H1 (cell line): ENCODE measurements around the gene GALT. TPM values are rescaled to one million over a fixed set of nuclear protein-coding genes. Genes with fewer than 3 reads are reported as not detected.

Experiments used
- CTCF ChIA-PET: fragments of 300-600 bp; sonication (Branson Sonifier 250); formaldehyde crosslinking; loops from one replicate; lab custom pipeline; 2021; ENCODE audit not compliant: partially characterized antibody; lab: Charles Lee
- POLR2A ChIA-PET: fragments of 300-600 bp; sonication (Branson Sonifier 250); formaldehyde crosslinking; loops from one replicate; lab custom pipeline; 2021; ENCODE audit warnings: inconsistent platforms; ENCODE audit not compliant: partially characterized antibody; lab: Charles Lee
- DNase-seq, 2 experiments: peaks; one replicate each; pipeline versions ENCODE4 v3.0.0 to v3.0.0-alpha.2; 2010 to 2022; ENCODE audit warnings: low spot score in 2 of 2, low read depth in 1 of 2, mixed read lengths in 1 of 2
- FAIRE-seq: peaks from 2 replicates; lab custom pipeline; 2011; peaks lifted over from hg19 to GRCh38; lab: Jason Lieb, UNC
- H2AFZ ChIP-seq: 2 replicates; pipeline ENCODE4 v1.8.1; 2012; ENCODE audit warnings: low read length, inconsistent platforms
- H2AK5ac ChIP-seq: 2 replicates; pipeline ENCODE4 v1.6.1; 2013; ENCODE audit warnings: low read depth, low read length
- H2BK120ac ChIP-seq: replicated peaks from 2 replicates; pipeline ENCODE3; 2013; ENCODE audit warnings: low read depth, low read length, inconsistent platforms
- H2BK12ac ChIP-seq: 2 replicates; pipeline ENCODE4 v1.6.1; 2013; ENCODE audit warnings: low read depth, low read length
- H2BK15ac ChIP-seq: 2 replicates; pipeline ENCODE4 v1.6.1; 2013; ENCODE audit warnings: low read length
- H2BK20ac ChIP-seq: 2 replicates; pipeline ENCODE4 v1.6.1; 2013; ENCODE audit warnings: low read length
- H2BK5ac ChIP-seq: 2 replicates; pipeline ENCODE4 v1.6.1; 2013; ENCODE audit warnings: low read depth, low read length
- H3K14ac ChIP-seq: 2 replicates; pipeline ENCODE4 v1.6.1; 2013; ENCODE audit warnings: inconsistent platforms; ENCODE audit not compliant: insufficient read length
- H3K18ac ChIP-seq: 2 replicates; pipeline ENCODE4 v1.6.1; 2013; ENCODE audit warnings: low read length; ENCODE audit errors: extremely low read depth
- H3K23ac ChIP-seq: 2 replicates; pipeline ENCODE4 v1.6.1; 2013; ENCODE audit warnings: inconsistent platforms; ENCODE audit not compliant: insufficient read length
- H3K23me2 ChIP-seq: 2 replicates; pipeline ENCODE4 v1.6.1; 2013; ENCODE audit warnings: low read depth, low read length
- H3K27ac ChIP-seq: 2 replicates; pipeline ENCODE4 v1.6.1; 2011; ENCODE audit warnings: low read depth, low read length, inconsistent platforms
- H3K27me3 ChIP-seq, 4 experiments: replicated peaks in 1 of 4; 1 replicate in 1 of 4; 2 replicates in 3 of 4; pipeline versions ENCODE4 v1.6.1 to v1.8.1; 2011 to 2013; ENCODE audit warnings: low read length in 3 of 4, mild to moderate bottlenecking in 3 of 4, inconsistent platforms in 2 of 4, mixed read lengths in 2 of 4, moderate library complexity in 1 of 4; ENCODE audit not compliant: control insufficient read depth in 3 of 4, insufficient read depth in 3 of 4; ENCODE audit errors: extremely low read depth in 1 of 4
- H3K36me3 ChIP-seq, 4 experiments: 2 replicates each; pipeline versions ENCODE4 v1.6.1 to v1.8.1; 2011 to 2013; ENCODE audit warnings: mild to moderate bottlenecking in 4 of 4, low read length in 3 of 4, moderate library complexity in 2 of 4, control low read depth in 1 of 4, inconsistent platforms in 1 of 4; ENCODE audit not compliant: insufficient read depth in 4 of 4, control insufficient read depth in 2 of 4
- H3K4ac ChIP-seq: replicated peaks from 2 replicates; pipeline ENCODE3; 2013; ENCODE audit warnings: low read length, low read depth, mixed read lengths, inconsistent platforms; ENCODE audit not compliant: insufficient read length
- H3K4me1 ChIP-seq, 4 experiments: replicated peaks in 1 of 4; 1 replicate in 1 of 4; 2 replicates in 3 of 4; pipeline versions ENCODE4 v1.6.1 to v1.8.1; 2011 to 2013; ENCODE audit warnings: low read length in 3 of 4, inconsistent platforms in 2 of 4, mixed read lengths in 1 of 4; ENCODE audit not compliant: insufficient read depth in 4 of 4, control insufficient read depth in 3 of 4
- H3K4me2 ChIP-seq, 2 experiments: 2 replicates each; pipeline versions ENCODE4 v1.6.1 to v1.8.1; 2011 to 2013; ENCODE audit warnings: low read depth in 2 of 2, low read length in 2 of 2, control low read depth in 1 of 2, inconsistent platforms in 1 of 2, mild to moderate bottlenecking in 1 of 2; ENCODE audit not compliant: insufficient read depth in 1 of 2
- H3K4me3 ChIP-seq, 4 experiments: fragments of 200-600, 300-600 bp in 1 of 4; sonication (generic), shearing (Covaris generic), sonication (Bioruptor Twin) in 1 of 4; 2 replicates each; pipeline versions ENCODE4 v1.5.1 to v1.8.1; 2011 to 2016; ENCODE audit warnings: low read length in 4 of 4, low read depth in 3 of 4, control low read depth in 2 of 4, inconsistent platforms in 2 of 4, mild to moderate bottlenecking in 2 of 4, mixed read lengths in 1 of 4, moderate library complexity in 1 of 4; ENCODE audit not compliant: insufficient read depth in 2 of 4; ENCODE audit errors: extremely low read depth in 1 of 4
- H3K56ac ChIP-seq: replicated peaks from 2 replicates; pipeline ENCODE3; 2013; ENCODE audit warnings: low read depth, mild to moderate bottlenecking, mixed read lengths, low read length, inconsistent platforms; ENCODE audit not compliant: insufficient read length
- H3K79me1 ChIP-seq: 2 replicates; pipeline ENCODE4 v1.6.1; 2013; ENCODE audit warnings: low read depth, low read length, control low read depth
- H3K79me2 ChIP-seq, 2 experiments: 2 replicates each; pipeline versions ENCODE4 v1.6.1 to v1.8.1; 2012 to 2013; ENCODE audit warnings: low read length in 2 of 2, mild to moderate bottlenecking in 2 of 2, inconsistent platforms in 1 of 2; ENCODE audit not compliant: insufficient read depth in 2 of 2, control insufficient read depth in 1 of 2
- H3K9ac ChIP-seq, 4 experiments: replicated peaks in 1 of 4; 1 replicate in 1 of 4; 2 replicates in 3 of 4; pipeline versions ENCODE4 v1.6.1 to v1.8.1; 2011 to 2013; ENCODE audit warnings: low read depth in 3 of 4, low read length in 3 of 4, control low read depth in 2 of 4, mild to moderate bottlenecking in 2 of 4, moderate library complexity in 2 of 4, inconsistent platforms in 1 of 4; ENCODE audit errors: extremely low read depth in 1 of 4
- H3K9me3 ChIP-seq, 2 experiments: 2 replicates each; pipeline versions ENCODE4 v1.6.1 to v1.8.1; 2012 to 2013; ENCODE audit warnings: mild to moderate bottlenecking in 2 of 2, moderate library complexity in 2 of 2, control low read depth in 1 of 2, inconsistent platforms in 1 of 2, low read depth in 1 of 2, low read length in 1 of 2, mixed read lengths in 1 of 2; ENCODE audit not compliant: insufficient read depth in 2 of 2
- H4K20me1 ChIP-seq, 2 experiments: replicated peaks in 1 of 2; 2 replicates each; pipeline versions ENCODE3 to v1.8.1; 2011 to 2013; ENCODE audit warnings: inconsistent platforms in 2 of 2, low read length in 2 of 2, mild to moderate bottlenecking in 1 of 2; ENCODE audit not compliant: insufficient read depth in 2 of 2, control insufficient read depth in 1 of 2
- H4K5ac ChIP-seq: 2 replicates; pipeline ENCODE4 v1.6.1; 2013; ENCODE audit warnings: low read length, low read depth, mixed read lengths, inconsistent platforms; ENCODE audit not compliant: insufficient read length
- H4K8ac ChIP-seq: 2 replicates; pipeline ENCODE4 v1.8.0; 2013; ENCODE audit warnings: mild to moderate bottlenecking, moderate library complexity, low read length, inconsistent platforms; ENCODE audit not compliant: insufficient read depth; ENCODE audit errors: extremely low read depth
- H4K91ac ChIP-seq: replicated peaks from 2 replicates; pipeline ENCODE3; 2013; ENCODE audit warnings: low read length, mixed read lengths, inconsistent platforms; ENCODE audit not compliant: insufficient read length
- ATF3 ChIP-seq: IDR thresholded peaks from 2 replicates; pipeline ENCODE4 v1.6.1; 2011; ENCODE audit warnings: low read depth, mild to moderate bottlenecking, low read length; ENCODE audit not compliant: insufficient read depth
- BRCA1 ChIP-seq: IDR thresholded peaks from 2 replicates; pipeline ENCODE4 v1.6.1; 2012; ENCODE audit warnings: low read depth, low read length, improper control_type of control experiment
- JUND ChIP-seq: IDR thresholded peaks from 2 replicates; pipeline ENCODE4 v1.6.1; 2011; ENCODE audit warnings: mild to moderate bottlenecking, improper control_type of control experiment, low read length
- RNF2 ChIP-seq: fragments of 200-900, 300-1000 bp; sonication (generic); IDR thresholded peaks from 2 replicates; pipeline ENCODE4 v1.7.1; 2016; ENCODE audit warnings: borderline replicate concordance, low read depth, mild to moderate bottlenecking, antibody characterized with exemption, low read length; ENCODE audit not compliant: poor library complexity, severe bottlenecking; ENCODE audit errors: missing control alignments
- SP4 ChIP-seq: IDR thresholded peaks from 2 replicates; pipeline ENCODE4 v1.6.1; 2012; ENCODE audit warnings: low read length, inconsistent platforms
- WGBS, 2 experiments: shearing (Covaris generic) in 1 of 2; methylation state at CpG; one replicate each; pipeline versions ENCODE4 v1.1.6 to v1.1.7; 2013 to 2015; ENCODE audit warnings: low lambda C conversion rate in 2 of 2, mixed read lengths in 2 of 2, inconsistent platforms in 1 of 2, low coverage in 1 of 2, missing lambda C conversion rate in 1 of 2; ENCODE audit not compliant: insufficient replicate concordance in 2 of 2, insufficient coverage in 1 of 2, insufficient read length in 1 of 2; ENCODE audit errors: extremely low coverage in 1 of 2, missing lambda C conversion rate in 1 of 2; 5-methylcytosine and 5-hydroxymethylcytosine counted together
- long read RNA-seq, 2 experiments: library from RNA in 1 of 2; library from capped mRNA in 1 of 2; stranded (forward); transcript quantifications; one replicate each; pipeline ENCODE4 v2.0.0, GENCODE V29; 2021; ENCODE audit warnings: inconsistent platforms in 1 of 2
- polyA minus RNA-seq, 3 experiments: library from RNA; depleted of rRNA, polyadenylated mRNA; stranded (reverse); fragments of >200 nt; gene quantifications; 1 replicate in 2 of 3; 2 replicates in 1 of 3; pipeline ENCODE4 v1.2.3, GENCODE V29; 2011
- polyA plus RNA-seq, 7 experiments: library from polyadenylated mRNA; depleted of rRNA in 3 of 7; stranded (reverse) in 5 of 7; unstranded in 2 of 7; fragments of >200 nt in 5 of 7; fragments of 200-250 nt in 2 of 7; gene quantifications; 1 replicate in 5 of 7; 2 replicates in 1 of 7; 4 replicates in 1 of 7; pipeline versions ENCODE4 v1.2.1 to v1.2.3, GENCODE V29; 2011 to 2013; ENCODE audit warnings: missing spikeins in 2 of 7, mixed read lengths in 2 of 7
- total RNA-seq: library from RNA; stranded (reverse); fragmentation: NEBNext Ultra II Directional; extraction: Animal tissue kit (Norgen Biotek cat#: 25700); gene quantifications from 2 replicates; pipeline ENCODE4 v1.2.1, GENCODE V29; 2021

The GALT gene
- total RNA-seq (21.1 and 21.9 TPM in 2 replicates), polyA plus RNA-seq (2011; rRNA removed) (50.4 and 50.6 TPM in 2 replicates), polyA minus RNA-seq (2011; rRNA and poly(A)+ RNA removed) (25.3 and 28.2 TPM in 2 replicates)
- polyA plus RNA-seq (2011; cell fraction: cytosol; rRNA removed), result 36.6 TPM
- polyA plus RNA-seq (2011; cell fraction: nucleus; rRNA removed), result 207 TPM
- 24.2 to 37.4 TPM (median 30.3 TPM) in 4 replicates for polyA plus RNA-seq (2012, experiment 1 of 2)
- polyA plus RNA-seq (2012, experiment 2 of 2), result 24.6 TPM
- 19.9 TPM for polyA plus RNA-seq (2013, experiment 1 of 2)
- polyA plus RNA-seq (2013, experiment 2 of 2), result 19.2 TPM
- 8.4 TPM for polyA minus RNA-seq (2011; cell fraction: cytosol; rRNA and poly(A)+ RNA removed)
- polyA minus RNA-seq (2011; cell fraction: nucleus; rRNA and poly(A)+ RNA removed), result 73.8 TPM
- long read RNA-seq, experiment 1, partial matches to known transcripts, result 1 of 10 reads
- long read RNA-seq, experiment 1, other reads (novel, unspliced or antisense), result 5 of 10 reads
- long read RNA-seq, experiment 2, transcript GALT-201 (11 exons, 1,768 nt), result major isoform, 8 of 13 reads
- long read RNA-seq, experiment 2, partial matches to known transcripts, result 0 of 13 reads
- long read RNA-seq, experiment 2, other reads (novel, unspliced or antisense), result 4 of 13 reads

GRCh38 chr9:34646211-34647083 is at the start of gene GALT:
GALT (plus strand) TSS chr9:34646675; CDS start chr9:34646705, 30 bp downstream.
- Histone ChIP-seq H2AK5ac (no peak within 1 kb of the TSS), H3K4ac (peak within 1 kb of the TSS; percentile 84), H3K23me2 (peaks cover 11% of the 10 kb centered on the region; the same call in 1 of the 2 replicates), H3K79me1 (peaks cover 6% of the 10 kb centered on the region; the same call in 1 of the 2 replicates), H3K27ac (peak within 1 kb of the TSS; percentile 66), H2AFZ (peak within 1 kb of the TSS; percentile 16), H2BK15ac (peak within 1 kb of the TSS; percentile 88; the same call in 1 of the 2 replicates), H3K9me3 (no peaks in the 10 kb centered on the region), H3K27me3 (no peaks in the 10 kb centered on the region; a peak in 1 of 7 replicates), H4K5ac (peak within 1 kb of the TSS; percentile 90), H2BK120ac (peak within 1 kb of the TSS; percentile 96), H2BK12ac (peak within 1 kb of the TSS; percentile 75; the same call in 1 of the 2 replicates), H3K14ac (peak within 1 kb of the TSS; percentile 66), H4K20me1 (peaks cover 2 to 8% of the 10 kb centered on the region in 2 experiments), H3K4me1 (peaks cover 3 to 21% (median 11%) of the 10 kb centered on the region in 4 experiments), H3K9ac (peak within 1 kb of the TSS in 3 of 4 experiments; percentile 58 to 70 (median 62); a peak in 6 of 7 replicates), H3K18ac (peak within 1 kb of the TSS; percentile 88), H4K8ac (peak within 1 kb of the TSS; percentile 88), H2BK5ac (peak within 1 kb of the TSS; percentile 97), H3K36me3 (peaks cover 3 to 23% (median 8%) of the 10 kb centered on the region in 4 experiments; a peak in 7 of 8 replicates), H3K56ac (peak within 1 kb of the TSS; percentile 94), H3K79me2 (peaks cover 0 to 12% of the 10 kb centered on the region in 2 experiments; a peak in 1 of 4 replicates), H3K4me2 (peak within 1 kb of the TSS; percentile 89 to 97), H2BK20ac (peak within 1 kb of the TSS; percentile 75; the same call in 1 of the 2 replicates), H3K23ac (no peak within 1 kb of the TSS), H3K4me3 (peak within 1 kb of the TSS; percentile 69 to 92 (median 80)), H4K91ac (peak within 1 kb of the TSS; percentile 86)
- no peak for FAIRE-seq
- POLR2A ChIA-PET, result interaction anchor here (0.6 to 12.8 kb wide), 6 partner anchors 10 to 1616 kb away, joined by 3 to 127 read pairs (median 8); partner anchors contain the start of genes ARID3C, CCL27, FANCG and SIGMAR1
- 7% methylated on average over 39 of the region's 43 CpGs; no CpG with 5 or more reads in 1 of the 2 experiments for WGBS, 2 experiments
- CTCF ChIA-PET, result interaction anchor here (0.8 to 17.4 kb wide), 15 partner anchors 10 to 144 kb away, joined by 3 to 277 read pairs (median 5); partner anchors contain the start of genes CCL27, DCTN3, IL11RA and RPP25L
- DNase-seq, result peak in 1 of 2 experiments; percentile 96
- no peak for TF ChIP-seq SP4
- TF ChIP-seq JUND, result 0 out of 2 replicates have a peak, but pooled peaks have one; percentile 16
- TF ChIP-seq RNF2, result no peak
- TF ChIP-seq ATF3, result peak; percentile 93
- no peak for TF ChIP-seq BRCA1
